Astrocyte of the cerebellum (primary cell): ENCODE results near the gene CD300E.

ENCODE experiments used
- DNase-seq: peaks from one replicate; pipeline ENCODE4 v3.0.0-alpha.2; 2011; ENCODE audit warnings: low read depth
- H3K4me3 ChIP-seq: 2 replicates; pipeline ENCODE4 v1.5.1; 2011; ENCODE audit warnings: mild to moderate bottlenecking, low read depth, low read length, moderate library complexity
- CTCF ChIP-seq: IDR thresholded peaks from 2 replicates; pipeline ENCODE4 v1.5.1; 2012; ENCODE audit warnings: low read length, low read depth, moderate library complexity, mild to moderate bottlenecking; ENCODE audit errors: missing control alignments
- in situ Hi-C: cut with HindIII; loops from 2 replicates; pipeline ENCODE4 v1.10.0; 2017; ENCODE audit warnings: low sequenced_read_pairs

The CD300E gene

GRCh38 chr17:74604200-74604599 is 19.3 kb downstream of the CD300E start:
- H3K4me3 ChIP-seq, result no peak overlapping the region
- DNase-seq, result no peak
- in situ Hi-C loops, result no loop called here
- TF ChIP-seq CTCF, result no peak

GRCh38 chr17:74603746-74604145 is 19.8 kb downstream of the CD300E start:
- DNase-seq, result no peak
- in situ Hi-C loops, result no loop called here
- H3K4me3 ChIP-seq, result no peak overlapping the region
- TF ChIP-seq CTCF, result no peak

GRCh38 chr17:74603037-74603635 is 20.4 kb downstream of the CD300E start:
- TF ChIP-seq CTCF, result no peak
- no peak for DNase-seq
- no peak overlapping the region for H3K4me3 ChIP-seq
- in situ Hi-C loops, result no loop called here

GRCh38 chr17:74601944-74602572 is 21.5 kb downstream of the CD300E start:
- no peak for DNase-seq
- in situ Hi-C loops, result no loop called here

GRCh38 chr17:74599448-74599939 is 24.0 kb downstream of the CD300E start:
- in situ Hi-C loops, result no loop called here
- DNase-seq, result no peak
- TF ChIP-seq CTCF, result no peak
- no peak overlapping the region for H3K4me3 ChIP-seq

More at GRCh38 chr17:74601944-74602572, 21.5 kb downstream of the CD300E start:
- peak; percentile 62 for TF ChIP-seq CTCF
- H3K4me3 ChIP-seq, result no peak overlapping the region

- in situ Hi-C loops, result no loop called here
- TF ChIP-seq CTCF, result no peak
- no peak for DNase-seq
- no peak overlapping the region for H3K4me3 ChIP-seq
These were observed 24.5 kb downstream of the CD300E start for GRCh38 chr17:74599023-74599399.
